IPS DF 19.7 (cell line): ENCODE measurements around the gene GSX2.

Experiments
- DNase-seq: peaks from one replicate; pipeline ENCODE4 v3.0.0-alpha.2; 2013; ENCODE audit warnings: low read depth, low spot score

Gene GSX2

DNA sequence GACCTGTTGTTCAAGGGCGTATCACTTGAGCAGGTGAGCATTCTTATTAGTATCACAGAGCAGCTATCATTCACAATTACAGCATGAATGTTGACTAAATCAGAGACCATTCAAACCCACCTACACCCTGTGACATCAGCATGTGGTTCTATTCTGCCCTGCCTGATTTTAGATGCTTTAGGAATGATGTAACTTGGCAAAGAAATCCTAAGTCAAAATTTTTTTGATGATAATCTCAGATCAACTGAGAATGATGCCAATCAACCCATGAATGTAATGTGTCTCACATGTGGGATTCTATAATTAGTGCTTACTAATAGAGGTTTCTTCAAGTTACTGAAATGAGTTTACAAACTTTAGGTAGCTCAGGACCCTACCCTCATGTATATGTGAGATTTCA is 22.2 kb upstream of the GSX2 start:
- DNase-seq, result no peak

DNA sequence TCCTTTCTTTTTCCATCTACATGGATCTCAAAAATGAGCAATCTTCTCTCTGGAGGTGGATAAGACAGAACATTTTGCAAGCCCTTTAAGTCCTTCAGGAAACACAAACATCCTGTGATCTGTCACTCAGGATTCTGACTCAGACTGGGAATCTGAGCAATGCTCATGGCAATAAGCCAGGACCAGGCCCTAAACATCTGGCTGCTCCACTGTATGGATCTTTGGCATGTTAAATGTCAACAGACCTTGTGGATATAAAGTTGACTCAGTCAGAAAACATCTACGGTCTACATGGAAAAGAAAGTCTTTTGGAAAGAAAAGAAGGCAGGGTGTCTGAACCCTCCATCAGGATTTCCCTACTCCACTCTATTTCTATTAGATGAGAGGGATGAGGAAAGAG is 17.8 kb upstream of the GSX2 start:
- DNase-seq, result no peak

- DNase-seq, result no peak
These were observed 14.7 kb upstream of the GSX2 start for GRCh38 chr4:54085284-54085683.

DNA sequence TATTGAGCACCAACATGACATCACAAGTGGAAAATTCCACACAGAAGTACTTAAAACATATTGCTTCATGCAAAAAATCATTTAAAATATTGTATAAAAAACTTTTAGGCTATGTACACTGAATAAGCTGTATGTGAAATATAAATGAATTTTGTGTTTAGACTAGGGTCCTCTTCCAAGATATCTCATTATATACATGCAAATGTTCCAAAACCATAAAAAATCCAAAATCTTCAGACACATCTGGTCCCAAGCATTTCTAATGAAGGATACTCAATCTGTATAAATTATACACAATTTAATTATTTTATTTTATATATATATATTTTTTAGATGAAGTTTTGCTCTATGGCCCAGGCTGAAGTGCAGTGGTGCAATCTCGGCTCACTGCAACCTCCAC is 10.1 kb upstream of the GSX2 start:
- DNase-seq, result no peak

- DNase-seq, result no peak
These were observed 9.6 kb upstream of the GSX2 start for GRCh38 chr4:54090404-54090803.

GRCh38 chr4:54090804-54091623 is 8.9 kb upstream of the GSX2 start:
- no peak for DNase-seq

- no peak for DNase-seq
These were observed 8.1 kb upstream of the GSX2 start for GRCh38 chr4:54091637-54092404.

DNA sequence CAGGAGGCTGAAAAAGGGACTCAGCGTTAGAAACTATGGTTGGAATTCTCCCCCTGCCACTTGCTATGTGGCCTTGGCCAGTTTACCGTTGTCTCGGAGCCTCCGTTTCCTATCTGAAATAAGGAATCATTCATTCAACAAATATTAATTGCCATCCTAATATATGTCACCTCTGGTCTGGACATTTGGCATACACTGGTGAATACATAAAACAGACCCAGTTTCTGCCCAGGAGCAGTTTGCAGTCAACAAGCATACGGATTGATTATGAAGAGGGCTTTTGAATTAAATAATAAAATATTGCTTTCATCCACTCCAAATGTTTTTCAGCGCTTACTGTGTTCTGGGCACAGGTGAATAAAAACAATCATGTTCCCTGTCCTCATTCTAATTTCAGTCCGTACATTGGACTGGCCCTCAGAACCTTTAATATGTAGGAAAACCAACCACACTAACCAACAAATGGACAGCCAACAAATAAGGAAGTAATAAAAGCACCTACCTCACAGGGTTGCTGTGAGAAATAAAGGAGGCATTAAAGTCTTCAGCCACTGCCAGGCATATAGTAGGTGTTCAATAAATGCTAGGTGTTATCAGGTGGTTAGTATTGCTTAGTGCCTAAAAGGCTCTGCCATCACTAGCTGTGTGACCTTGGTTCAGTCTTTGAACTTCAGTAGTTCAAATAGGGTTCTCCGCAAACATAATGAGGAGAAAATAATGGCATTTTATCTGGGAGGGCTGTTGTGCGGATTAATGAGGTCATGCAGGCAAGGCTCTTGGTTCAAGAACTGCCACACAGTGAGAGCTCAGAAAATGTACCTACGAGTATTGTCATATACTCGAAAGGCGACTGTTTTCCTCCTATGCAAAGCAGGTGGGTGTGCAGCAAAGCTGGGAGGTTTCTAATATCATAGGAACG is 7.3 kb upstream of the GSX2 start:
- DNase-seq, result no peak

- no peak for DNase-seq
These were observed 6.4 kb upstream of the GSX2 start for GRCh38 chr4:54093324-54094240.

GRCh38 chr4:54094451-54094850 is 5.5 kb upstream of the GSX2 start:
- no peak for DNase-seq

DNA sequence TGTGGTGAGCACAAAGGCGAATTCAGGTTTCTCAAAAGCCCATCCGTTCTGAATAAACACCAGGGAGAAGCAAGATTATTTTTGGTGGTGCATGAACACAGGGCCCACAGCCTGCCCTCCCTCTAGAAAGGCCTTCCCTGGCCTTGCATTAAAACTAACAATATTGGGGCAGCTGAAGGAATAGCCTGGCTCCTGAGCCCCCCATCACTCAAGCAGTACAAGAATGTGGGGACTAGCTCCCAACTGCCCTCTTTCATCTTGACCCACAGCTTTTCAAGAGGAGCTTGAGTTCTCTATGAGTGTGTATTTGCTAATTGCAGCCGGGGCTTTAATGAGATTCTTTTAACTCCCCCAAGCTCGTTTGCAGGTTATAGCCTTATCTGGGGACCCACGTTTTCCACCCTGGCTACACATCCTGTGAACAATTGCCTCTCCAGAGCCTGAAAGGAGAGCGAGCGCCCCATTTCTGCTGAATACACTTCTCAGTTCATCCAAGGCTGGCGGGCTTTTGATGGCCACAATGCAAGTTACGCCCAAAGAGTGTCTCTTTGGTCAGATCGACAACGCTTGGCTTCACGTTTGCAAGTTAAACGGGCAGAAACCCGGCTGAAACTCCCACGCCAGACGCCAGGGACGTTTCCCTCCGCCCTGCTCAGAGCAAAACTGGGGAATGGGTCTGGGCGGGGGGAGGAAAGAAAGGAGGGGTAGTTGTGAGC is 4.7 kb upstream of the GSX2 start:
- no peak for DNase-seq

- no peak for DNase-seq
These were observed 3.5 kb upstream of the GSX2 start for GRCh38 chr4:54096295-54096962.

GRCh38 chr4:54097152-54097551 is 2.8 kb upstream of the GSX2 start:
- DNase-seq, result no peak

DNA sequence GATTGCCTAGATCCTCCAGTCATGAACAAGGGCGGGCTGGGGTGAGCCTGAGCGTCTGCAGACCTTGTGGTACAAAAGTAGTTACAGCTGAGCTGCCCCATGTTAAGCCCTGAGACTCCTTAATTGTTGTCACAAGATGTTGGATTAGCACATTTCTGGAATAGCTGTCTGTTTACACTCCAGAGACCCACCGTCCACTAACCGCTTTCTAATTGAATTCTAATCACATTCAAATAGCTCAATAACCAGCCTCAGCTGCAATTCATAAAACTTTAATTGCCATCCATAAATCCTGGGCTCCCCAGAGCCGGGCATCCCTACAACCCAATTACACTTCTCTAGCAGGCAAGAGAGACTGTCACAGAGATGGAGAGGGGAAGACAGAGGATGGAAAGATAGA is 1.6 kb upstream of the GSX2 start:
- no peak for DNase-seq

DNA sequence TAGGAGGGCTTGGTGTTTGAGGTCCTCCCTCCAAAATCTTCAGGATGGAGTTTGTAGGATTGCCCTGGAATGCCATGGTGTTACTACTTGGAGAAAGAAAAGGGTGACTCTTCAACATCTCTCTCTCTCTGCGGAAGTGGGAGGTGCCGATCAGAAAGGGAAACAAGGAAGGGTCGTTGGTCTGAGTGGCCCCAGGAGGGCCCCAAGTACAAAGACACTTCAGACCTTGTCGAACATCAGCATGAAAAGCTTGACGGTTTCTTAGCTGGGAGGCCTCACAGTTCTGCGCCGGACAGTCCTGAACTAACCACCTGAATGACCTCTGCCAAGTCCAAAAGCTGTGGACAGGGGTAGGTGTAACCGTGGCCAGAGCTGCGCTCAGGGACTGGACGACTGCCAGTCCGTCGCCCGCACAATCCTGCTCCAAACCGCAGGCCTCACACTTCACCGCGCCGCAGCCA is 646 bp upstream of the GSX2 start:
- DNase-seq, result no peak

DNA sequence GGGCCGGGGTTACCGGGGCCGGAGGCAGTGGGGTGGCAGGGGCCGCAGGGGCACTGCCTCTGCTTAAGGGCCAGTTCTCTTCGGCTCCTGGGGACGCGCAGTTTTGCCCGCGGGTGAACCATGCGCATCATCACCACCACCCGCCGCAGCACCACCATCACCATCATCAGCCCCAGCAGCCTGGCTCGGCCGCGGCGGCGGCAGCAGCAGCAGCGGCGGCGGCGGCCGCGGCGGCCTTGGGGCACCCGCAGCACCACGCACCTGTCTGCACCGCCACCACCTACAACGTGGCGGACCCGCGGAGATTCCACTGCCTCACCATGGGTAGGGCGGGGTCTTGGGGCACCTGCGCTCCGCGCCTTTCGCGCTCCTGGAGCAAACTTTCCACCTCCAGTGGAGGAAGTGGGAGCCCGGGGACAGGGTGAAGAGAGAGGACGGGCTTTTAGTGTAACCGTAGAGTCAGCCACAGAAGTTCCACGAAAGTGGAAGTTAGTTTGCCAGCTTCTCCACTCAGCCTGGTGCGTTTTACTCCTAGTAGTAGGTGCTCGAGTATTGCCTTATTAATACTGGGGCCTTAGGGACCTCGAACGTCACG is 729 bp downstream of the GSX2 start:
- no peak for DNase-seq

DNA sequence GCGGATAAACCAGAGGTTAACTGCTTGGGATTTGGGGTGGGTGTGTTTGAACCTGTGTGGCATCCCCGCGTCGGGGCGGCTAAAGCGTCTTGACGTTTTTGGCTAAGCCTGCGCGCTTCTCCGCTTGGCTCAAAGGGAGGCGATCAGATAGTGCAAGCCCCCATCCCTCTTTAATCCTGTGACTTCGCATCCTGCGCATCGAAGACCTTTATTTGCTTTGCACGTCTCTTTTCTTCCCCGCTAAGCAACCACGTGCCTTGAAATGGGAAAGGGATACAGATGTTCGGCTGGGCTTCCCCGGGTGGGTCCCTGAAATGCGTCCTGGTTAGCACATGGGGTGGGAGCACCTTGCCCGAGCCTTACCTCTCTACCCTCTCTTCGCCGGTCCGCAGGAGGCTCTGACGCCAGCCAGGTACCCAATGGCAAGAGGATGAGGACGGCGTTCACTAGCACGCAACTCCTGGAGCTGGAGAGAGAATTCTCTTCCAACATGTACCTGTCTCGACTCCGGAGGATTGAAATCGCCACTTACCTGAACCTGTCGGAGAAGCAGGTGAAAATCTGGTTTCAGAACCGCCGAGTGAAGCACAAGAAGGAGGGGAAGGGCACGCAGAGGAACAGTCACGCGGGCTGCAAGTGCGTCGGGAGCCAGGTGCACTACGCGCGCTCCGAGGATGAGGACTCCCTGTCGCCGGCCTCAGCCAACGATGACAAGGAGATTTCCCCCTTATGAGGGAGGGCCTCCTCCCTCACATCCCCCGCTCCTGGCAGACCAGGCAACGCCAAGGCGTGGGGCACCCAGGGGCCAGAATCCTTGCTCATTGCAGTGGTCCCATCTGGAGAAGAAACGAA is 1.5 kb downstream of the GSX2 start:
- no peak for DNase-seq

DNA sequence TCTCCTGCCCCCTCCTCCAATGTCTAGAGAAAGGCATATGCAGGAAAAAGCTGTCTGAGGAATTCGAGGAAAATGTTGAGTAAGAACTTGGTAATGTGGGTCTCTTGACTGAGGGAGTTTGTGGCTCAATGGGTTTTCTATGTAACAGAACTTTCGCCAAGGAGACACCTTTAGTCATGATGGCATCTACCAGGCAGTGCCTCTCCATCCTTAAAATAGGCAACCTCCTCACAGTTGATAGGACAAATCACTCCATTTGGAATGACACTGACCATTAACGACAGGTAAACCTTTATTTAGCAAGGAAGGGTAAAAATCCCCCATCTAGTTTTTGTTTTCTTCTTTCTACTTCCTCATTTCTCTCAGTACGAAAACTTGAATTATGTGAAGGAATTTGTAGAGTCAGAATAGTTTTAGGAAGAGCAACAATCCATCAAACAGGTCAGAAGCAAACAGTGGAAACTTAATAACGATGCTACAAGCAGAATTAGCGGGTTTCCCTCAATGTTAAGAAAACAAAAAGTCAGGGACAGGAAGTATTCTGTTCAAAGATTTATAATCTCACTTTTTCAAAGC is 2.7 kb downstream of the GSX2 start:
- DNase-seq, result no peak
